H9 (cell line): ENCODE data around the gene SYT2. TPM values are rescaled to one million over a fixed set of nuclear protein-coding genes. Genes with fewer than 3 reads are reported as not detected.

Experiments used
- DNase-seq: peaks from one replicate; pipeline ENCODE4 v3.0.0-alpha.2; 2017
- H2AFZ ChIP-seq: one replicate; pipeline ENCODE4 v1.6.1; 2013; ENCODE audit warnings: mild to moderate bottlenecking, low read length, control low read depth, moderate library complexity
- H2AK5ac ChIP-seq: 2 replicates; pipeline ENCODE4 v1.6.1; 2013; ENCODE audit warnings: low read length, control low read depth, mixed read lengths; ENCODE audit not compliant: insufficient read length
- H2BK120ac ChIP-seq: one replicate; pipeline ENCODE4 v1.6.1; 2013; ENCODE audit warnings: low read depth, mild to moderate bottlenecking, low read length, control low read depth, inconsistent platforms; ENCODE audit not compliant: poor library complexity, severe bottlenecking
- H2BK12ac ChIP-seq: 2 replicates; pipeline ENCODE4 v1.6.1; 2013; ENCODE audit warnings: low read length, control low read depth, mixed read lengths, low read depth; ENCODE audit not compliant: insufficient read length
- H2BK15ac ChIP-seq: 2 replicates; pipeline ENCODE4 v1.6.1; 2013; ENCODE audit warnings: low read depth, low read length, control low read depth
- H2BK20ac ChIP-seq: one replicate; pipeline ENCODE4 v1.6.1; 2013; ENCODE audit warnings: low read depth, mild to moderate bottlenecking, low read length, control low read depth, inconsistent platforms; ENCODE audit not compliant: poor library complexity, severe bottlenecking
- H2BK5ac ChIP-seq: 2 replicates; pipeline ENCODE4 v1.6.1; 2013; ENCODE audit warnings: low read length, control low read depth, mixed read lengths; ENCODE audit not compliant: insufficient read length
- H3K14ac ChIP-seq: 2 replicates; pipeline ENCODE4 v1.6.1; 2013; ENCODE audit warnings: low read length, control low read depth; ENCODE audit not compliant: insufficient read depth
- H3K18ac ChIP-seq: 2 replicates; pipeline ENCODE4 v1.6.1; 2013; ENCODE audit warnings: low read depth, mild to moderate bottlenecking, mixed read lengths, low read length, control low read depth; ENCODE audit not compliant: insufficient read length
- H3K23ac ChIP-seq: 2 replicates; pipeline ENCODE4 v1.6.1; 2013; ENCODE audit warnings: low read length, control low read depth, mixed read lengths, low read depth; ENCODE audit not compliant: insufficient read length
- H3K23me2 ChIP-seq: 2 replicates; pipeline ENCODE4 v1.6.1; 2013; ENCODE audit warnings: low read depth, mild to moderate bottlenecking, mixed read lengths, low read length, control low read depth; ENCODE audit not compliant: insufficient read length, poor library complexity, severe bottlenecking
- H3K27ac ChIP-seq: 2 replicates; pipeline ENCODE4 v1.5.1; 2013; ENCODE audit warnings: low read length, control low read depth, mixed read lengths, low read depth; ENCODE audit not compliant: insufficient read length
- H3K27me3 ChIP-seq: 2 replicates; pipeline ENCODE4 v1.6.1; 2013; ENCODE audit warnings: low read length, control low read depth, inconsistent platforms; ENCODE audit not compliant: insufficient read depth
- H3K4ac ChIP-seq: 2 replicates; pipeline ENCODE4 v1.6.1; 2013; ENCODE audit warnings: low read depth, mild to moderate bottlenecking, control low read depth, inconsistent platforms, low read length, moderate library complexity
- H3K4me1 ChIP-seq: 2 replicates; pipeline ENCODE4 v1.6.1; 2013; ENCODE audit warnings: low read length, control low read depth, inconsistent platforms; ENCODE audit not compliant: insufficient read depth
- H3K4me2 ChIP-seq: 2 replicates; pipeline ENCODE4 v1.6.1; 2013; ENCODE audit warnings: low read length, control low read depth, mixed read lengths; ENCODE audit not compliant: insufficient read length, insufficient read depth
- H3K56ac ChIP-seq: 2 replicates; pipeline ENCODE4 v1.6.1; 2013; ENCODE audit warnings: low read depth, mild to moderate bottlenecking, mixed read lengths, low read length, control low read depth; ENCODE audit not compliant: insufficient read length
- H3K79me1 ChIP-seq: 2 replicates; pipeline ENCODE4 v1.6.1; 2013; ENCODE audit warnings: low read depth, mild to moderate bottlenecking, moderate library complexity, low read length, control low read depth, inconsistent platforms; ENCODE audit not compliant: insufficient read depth, poor library complexity, severe bottlenecking
- H3K79me2 ChIP-seq: 2 replicates; pipeline ENCODE4 v1.6.1; 2013; ENCODE audit warnings: low read length, control low read depth, inconsistent platforms; ENCODE audit not compliant: insufficient read depth
- H3K9ac ChIP-seq: 2 replicates; pipeline ENCODE4 v1.6.1; 2013; ENCODE audit warnings: low read length, control low read depth, mixed read lengths; ENCODE audit not compliant: insufficient read length; ENCODE audit errors: extremely low read depth
- H3K9me3 ChIP-seq: one replicate; pipeline ENCODE4 v1.6.1; 2013; ENCODE audit warnings: low read depth, low read length, inconsistent platforms; ENCODE audit not compliant: control insufficient read depth
- H3T11ph ChIP-seq: one replicate; pipeline ENCODE4 v1.6.1; 2013; ENCODE audit warnings: mild to moderate bottlenecking, low read length, control low read depth, inconsistent platforms
- H4K20me1 ChIP-seq: one replicate; pipeline ENCODE4 v1.6.1; 2013; ENCODE audit not compliant: control insufficient read depth, insufficient read length, insufficient read depth
- H4K5ac ChIP-seq: 2 replicates; pipeline ENCODE4 v1.6.1; 2013; ENCODE audit warnings: low read depth, mild to moderate bottlenecking, mixed read lengths, low read length, control low read depth; ENCODE audit not compliant: insufficient read length
- H4K8ac ChIP-seq: replicated peaks from 2 replicates; pipeline ENCODE4 v1.6.1; 2013; ENCODE audit warnings: low read length, control low read depth, mixed read lengths, low read depth; ENCODE audit not compliant: insufficient read length
- H4K91ac ChIP-seq: 2 replicates; pipeline ENCODE4 v1.6.1; 2013; ENCODE audit warnings: low read depth, mild to moderate bottlenecking, moderate library complexity, mixed read lengths, low read length, control low read depth; ENCODE audit not compliant: insufficient read length
- H3K27ac Mint-ChIP-seq, 3 experiments: 2 replicates in 2 of 3; 3 replicates in 1 of 3; pipeline ENCODE4 v1.8.0; 2020 to 2021; ENCODE audit warnings: mixed read lengths in 3 of 3, mild to moderate bottlenecking in 1 of 3, moderate library complexity in 1 of 3
- H3K27me3 Mint-ChIP-seq: 2 replicates; pipeline ENCODE4 v1.8.0; 2021; ENCODE audit warnings: low read depth, mild to moderate bottlenecking, moderate library complexity, mixed read lengths
- H3K36me3 Mint-ChIP-seq, 3 experiments: 2 replicates in 2 of 3; 3 replicates in 1 of 3; pipeline ENCODE4 v1.8.0; 2020 to 2021; ENCODE audit warnings: low read depth in 3 of 3, mixed read lengths in 3 of 3; ENCODE audit not compliant: insufficient read depth in 1 of 3
- H3K4me1 Mint-ChIP-seq, 2 experiments: 2 replicates each; pipeline ENCODE4 v1.8.0; 2020; ENCODE audit warnings: mixed read lengths in 2 of 2
- H3K4me3 Mint-ChIP-seq, 2 experiments: 2 replicates in 1 of 2; 3 replicates in 1 of 2; pipeline ENCODE4 v1.8.0; 2020 to 2021; ENCODE audit warnings: mild to moderate bottlenecking in 2 of 2, mixed read lengths in 2 of 2, moderate library complexity in 1 of 2
- H3K9me3 Mint-ChIP-seq, 2 experiments: 2 replicates in 1 of 2; 3 replicates in 1 of 2; pipeline ENCODE4 v1.8.0; 2020; ENCODE audit warnings: mild to moderate bottlenecking in 2 of 2, mixed read lengths in 2 of 2, moderate library complexity in 1 of 2
- WGBS: extraction: QIAGEN DNeasy Blood & Tissue Kit; methylation state at CpG from one replicate; pipeline ENCODE4 v1.1.7; 2013; ENCODE audit warnings: missing lambda C conversion rate, low lambda C conversion rate, mixed read lengths; ENCODE audit not compliant: insufficient read length; ENCODE audit errors: extremely low coverage; 5-methylcytosine and 5-hydroxymethylcytosine counted together
- long read RNA-seq: library from polyadenylated mRNA; unstranded; transcript quantifications from one replicate; pipeline ENCODE4 v2.0.0, GENCODE V29; 2020
- total RNA-seq: library from RNA; stranded (reverse); gene quantifications from 2 replicates; pipeline ENCODE4 v1.2.1, GENCODE V29; 2021
- TF ChIP-seq, protein P1 (sequence below): fragments of 200-600 bp; sonication (generic); conservative IDR thresholded peaks from 3 replicates; pipeline ENCODE4 v1.8.0; 2021; ENCODE audit warnings: antibody characterized with exemption, mild to moderate bottlenecking

SYT2 gene
- total RNA-seq, result 3.2 and 3.3 TPM in 2 replicates
- long read RNA-seq, full-length matches to known transcripts, result 3 of 10 reads
- long read RNA-seq, partial matches to known transcripts, result 0 of 10 reads
- long read RNA-seq, other reads (novel, unspliced or antisense), result 7 of 10 reads

DNA sequence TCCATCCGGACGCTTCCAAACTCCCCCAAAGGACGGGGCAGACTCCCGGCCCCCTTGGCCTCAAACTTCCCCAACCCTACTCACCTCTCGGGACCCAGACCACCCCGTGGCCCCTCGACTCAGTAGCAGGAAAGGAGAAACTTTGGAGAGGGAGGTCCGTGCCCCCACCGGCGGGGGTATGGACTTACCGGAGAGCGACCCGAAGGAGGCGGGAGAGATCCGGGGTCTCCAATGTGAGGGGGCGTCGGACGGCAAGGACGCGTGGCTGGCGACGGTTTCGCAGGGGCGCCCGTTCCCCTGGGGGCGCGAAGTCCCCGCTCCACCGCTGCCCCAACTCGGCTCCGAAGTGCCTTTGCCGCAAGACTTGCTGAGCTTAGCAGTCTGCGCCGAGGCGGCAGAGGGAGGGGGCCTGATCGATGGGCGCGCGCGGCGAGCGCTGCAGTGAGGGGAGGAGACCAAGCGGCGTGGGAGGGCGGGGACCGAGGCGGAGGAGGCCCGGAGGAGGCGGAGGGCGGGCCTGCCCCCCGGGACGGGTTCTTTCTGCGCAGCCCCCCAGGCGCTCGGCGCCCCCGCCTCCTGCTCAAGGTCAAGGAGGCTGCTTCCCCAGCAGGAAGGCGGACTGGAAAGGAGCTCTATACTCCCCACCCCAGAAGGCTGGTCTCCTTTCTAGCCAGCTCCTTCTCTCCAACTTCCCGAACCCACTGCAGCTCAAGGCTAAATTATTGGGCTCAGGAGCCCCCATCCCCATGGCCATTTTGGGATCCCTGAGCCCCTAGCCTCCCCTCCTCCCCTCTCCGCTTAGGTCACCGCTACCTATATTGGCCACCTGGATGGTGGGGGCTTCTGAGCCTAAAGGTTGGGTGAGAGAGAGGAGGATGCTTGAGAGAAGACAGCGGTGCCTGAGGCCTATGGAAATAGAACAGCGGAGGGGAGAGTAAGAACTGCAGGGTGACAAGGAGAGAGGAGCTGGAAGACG, at the start of gene SYT2:
TSS of gene SYT2 (minus strand) at position 385 of the 976 bp plus-strand sequence. CDS start 104,682 bp downstream, outside the sequence.
- Histone ChIP-seq H3K56ac (no peak within 1 kb of the TSS), H3K18ac (peak within 1 kb of the TSS; percentile 50), H3K79me1 (no peaks in the 10 kb centered on the region), H4K20me1 (no peaks in the 10 kb centered on the region), H3K9me3 (no peaks in the 10 kb centered on the region), H3K9ac (peak within 1 kb of the TSS; percentile 7), H3K23ac (no peak within 1 kb of the TSS), H3K27me3 (no peaks in the 10 kb centered on the region; the same call in 1 of the 2 replicates), H2BK15ac (no peak within 1 kb of the TSS), H3K27ac (no peak within 1 kb of the TSS), H4K91ac (no peak within 1 kb of the TSS), H2BK20ac (no peak within 1 kb of the TSS), H3K79me2 (no peaks in the 10 kb centered on the region), H4K8ac (no peak within 1 kb of the TSS), H4K5ac (no peak within 1 kb of the TSS), H3T11ph (no peak within 1 kb of the TSS), H2BK12ac (no peak within 1 kb of the TSS), H2AK5ac (no peak within 1 kb of the TSS), H3K4me1 (peaks cover 12% of the 10 kb centered on the region), H2BK120ac (no peak within 1 kb of the TSS), H3K4me2 (peak within 1 kb of the TSS; percentile 53), H3K4ac (no peak within 1 kb of the TSS), H3K23me2 (peaks cover 12% of the 10 kb centered on the region), H2BK5ac (no peak within 1 kb of the TSS), H2AFZ (no peak within 1 kb of the TSS), H3K14ac (peak within 1 kb of the TSS; percentile 25; the same call in 1 of the 2 replicates)
- TF ChIP-seq, protein P1, sequence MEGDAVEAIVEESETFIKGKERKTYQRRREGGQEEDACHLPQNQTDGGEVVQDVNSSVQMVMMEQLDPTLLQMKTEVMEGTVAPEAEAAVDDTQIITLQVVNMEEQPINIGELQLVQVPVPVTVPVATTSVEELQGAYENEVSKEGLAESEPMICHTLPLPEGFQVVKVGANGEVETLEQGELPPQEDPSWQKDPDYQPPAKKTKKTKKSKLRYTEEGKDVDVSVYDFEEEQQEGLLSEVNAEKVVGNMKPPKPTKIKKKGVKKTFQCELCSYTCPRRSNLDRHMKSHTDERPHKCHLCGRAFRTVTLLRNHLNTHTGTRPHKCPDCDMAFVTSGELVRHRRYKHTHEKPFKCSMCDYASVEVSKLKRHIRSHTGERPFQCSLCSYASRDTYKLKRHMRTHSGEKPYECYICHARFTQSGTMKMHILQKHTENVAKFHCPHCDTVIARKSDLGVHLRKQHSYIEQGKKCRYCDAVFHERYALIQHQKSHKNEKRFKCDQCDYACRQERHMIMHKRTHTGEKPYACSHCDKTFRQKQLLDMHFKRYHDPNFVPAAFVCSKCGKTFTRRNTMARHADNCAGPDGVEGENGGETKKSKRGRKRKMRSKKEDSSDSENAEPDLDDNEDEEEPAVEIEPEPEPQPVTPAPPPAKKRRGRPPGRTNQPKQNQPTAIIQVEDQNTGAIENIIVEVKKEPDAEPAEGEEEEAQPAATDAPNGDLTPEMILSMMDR, result no peak
- peak; percentile 70 for DNase-seq
- Mint-ChIP-seq H3K4me1 (peaks cover 31 to 40% of the 10 kb centered on the region in 2 experiments), H3K4me3 (peak within 1 kb of the TSS; percentile 71 to 86), H3K36me3 (no peaks in the 10 kb centered on the region; a peak in 1 of 7 replicates), H3K27me3 (peaks cover 58% of the 10 kb centered on the region), H3K27ac (0 out of 7 replicates have a peak within 1 kb of the TSS, but pooled peaks of 1 of the 3 experiments have one; percentile 48), H3K9me3 (no peaks in the 10 kb centered on the region)
- WGBS, result no CpG with 5 or more reads among the region's 64 CpGs
